HCT116 (cell line): Measurements from ENCODE around the gene AIFM2. TPM values are rescaled to one million over a fixed set of nuclear protein-coding genes. Genes with fewer than 3 reads are reported as not detected.
A peak's percentile ranks its signal among the peaks of the same experiment; 100 is the strongest.

Source experiments
- ATAC-seq: fragments of 200-7000 bp; cut with Tn5 transposase; 2 replicates; pipeline ENCODE4 v1.9.1; 2020; ENCODE audit warnings: mild to moderate bottlenecking, moderate library complexity
- BruUV-seq: library from RNA; stranded (reverse); fragments of 400-500 nt; replicated peaks from 2 replicates; lab custom pipeline; 2021; lab: Mats Ljungman, UMichigan
- CTCF ChIA-PET: fragments of 300-600 bp; sonication (Branson Sonifier 250); formaldehyde crosslinking; loops from one replicate; lab custom pipeline; 2021; ENCODE audit warnings: antibody characterized with exemption; lab: Charles Lee
- POLR2A ChIA-PET: fragments of 300-600, 350-600 bp; sonication (Branson Sonifier 250); formaldehyde crosslinking; loops from one replicate; lab custom pipeline; 2021; ENCODE audit warnings: antibody characterized with exemption; lab: Charles Lee
- RAD21 ChIA-PET, 2 experiments: fragments of 300-600 bp; sonication (Branson Sonifier 250); formaldehyde crosslinking; loops; one replicate each; lab custom pipeline; 2023; ENCODE audit warnings: low total read pairs in 2 of 2; ENCODE audit not compliant: uncharacterized antibody in 2 of 2, unreplicated experiment in 2 of 2, low non-redundant PET in 1 of 2; lab: Charles Lee
- DNase-seq: peaks from one replicate; pipeline ENCODE4 v3.0.0-alpha.2; 2010; ENCODE audit warnings: low read depth, low spot score
- H2AFZ ChIP-seq: fragments of 200-600 bp; shearing (Covaris generic), sonication (generic); 2 replicates; pipeline ENCODE4 v1.6.1; 2017; ENCODE audit warnings: low read depth, mixed run types, mixed read lengths, antibody characterized with exemption, low read length; ENCODE audit not compliant: poor library complexity, severe bottlenecking
- H3K27ac ChIP-seq: 2 replicates; pipeline ENCODE4 v1.5.1; 2012; ENCODE audit warnings: low read depth, low read length
- H3K27me3 ChIP-seq: fragments of 200-600 bp; sonication (generic); 2 replicates; pipeline ENCODE4 v1.6.1; 2016; ENCODE audit warnings: mixed run types, low read length, mixed read lengths; ENCODE audit not compliant: insufficient read depth
- H3K36me3 ChIP-seq, 2 experiments: fragments of 200-500 bp in 1 of 2; fragments of 200-600 bp in 1 of 2; sonication (Bioruptor generic) in 1 of 2; sonication (generic) in 1 of 2; 2 replicates each; pipeline versions ENCODE4 v1.5.1 to v1.6.1; 2014 to 2016; ENCODE audit warnings: low read length in 2 of 2, inconsistent platforms in 1 of 2, mixed read lengths in 1 of 2, mixed run types in 1 of 2; ENCODE audit not compliant: insufficient read depth in 2 of 2, control insufficient read depth in 1 of 2
- H3K4me1 ChIP-seq, 2 experiments: fragments of 200-600 bp in 1 of 2; sonication (generic) in 1 of 2; 2 replicates each; pipeline versions ENCODE4 v1.5.1 to v1.6.1; 2012 to 2017; ENCODE audit warnings: low read length in 2 of 2, inconsistent platforms in 1 of 2, mild to moderate bottlenecking in 1 of 2, mixed read lengths in 1 of 2, mixed run types in 1 of 2, moderate library complexity in 1 of 2; ENCODE audit not compliant: insufficient read depth in 2 of 2, control insufficient read depth in 1 of 2
- H3K4me2 ChIP-seq: fragments of 200-600 bp; sonication (generic); 2 replicates; pipeline ENCODE4 v1.6.1; 2017; ENCODE audit warnings: mixed run types, low read length, mixed read lengths
- H3K4me3 ChIP-seq, 2 experiments: fragments of 200-600 bp in 1 of 2; sonication (generic) in 1 of 2; replicated peaks in 1 of 2; 2 replicates each; pipeline ENCODE4 v1.5.1; 2011 to 2016; ENCODE audit warnings: low read length in 2 of 2, control low read depth in 1 of 2, low read depth in 1 of 2, mild to moderate bottlenecking in 1 of 2, mixed read lengths in 1 of 2, mixed run types in 1 of 2
- H3K79me2 ChIP-seq: fragments of 200-600 bp; sonication (generic); 2 replicates; pipeline ENCODE4 v1.6.1; 2017; ENCODE audit warnings: mild to moderate bottlenecking, mixed run types, low read length, moderate library complexity, mixed read lengths; ENCODE audit not compliant: insufficient read depth
- H3K9ac ChIP-seq: fragments of 200-600 bp; sonication (generic); 2 replicates; pipeline ENCODE4 v1.6.1; 2016; ENCODE audit warnings: low read length, mixed read lengths
- H3K9me2 ChIP-seq: fragments of 200-600 bp; sonication (generic), shearing (Covaris generic); 2 replicates; pipeline ENCODE4 v1.6.1; 2017; ENCODE audit warnings: mixed run types, mild to moderate bottlenecking, moderate library complexity; ENCODE audit not compliant: insufficient read depth
- H3K9me3 ChIP-seq, 2 experiments: fragments of 200-500 bp in 1 of 2; fragments of 200-600 bp in 1 of 2; sonication (Bioruptor generic) in 1 of 2; sonication (generic) in 1 of 2; 2 replicates each; pipeline ENCODE4 v1.6.1; 2014 to 2017; ENCODE audit warnings: low read length in 2 of 2, mixed read lengths in 2 of 2, inconsistent platforms in 1 of 2, low read depth in 1 of 2, mild to moderate bottlenecking in 1 of 2, mixed run types in 1 of 2, moderate library complexity in 1 of 2; ENCODE audit not compliant: control insufficient read depth in 1 of 2, insufficient read depth in 1 of 2
- H4K20me1 ChIP-seq: fragments of 200-600 bp; sonication (generic), shearing (Covaris generic); 2 replicates; pipeline ENCODE4 v1.6.1; 2017; ENCODE audit warnings: mixed run types, mild to moderate bottlenecking, moderate library complexity; ENCODE audit not compliant: insufficient read depth
- CTCF ChIP-seq, 3 experiments: fragments of 200-600 bp in 1 of 3; sonication (generic) in 1 of 3; IDR thresholded peaks in 2 of 3; conservative IDR thresholded peaks in 1 of 3; 2 replicates each; pipeline ENCODE4 v1.5.1; 2012 to 2017; ENCODE audit warnings: low read depth in 2 of 3, low read length in 2 of 3, antibody characterized with exemption in 1 of 3, borderline replicate concordance in 1 of 3, control low read depth in 1 of 3, mild to moderate bottlenecking in 1 of 3, mixed read lengths in 1 of 3, mixed run types in 1 of 3, moderate library complexity in 1 of 3; ENCODE audit not compliant: insufficient read depth in 1 of 3
- ELF1 ChIP-seq: IDR thresholded peaks from 2 replicates; pipeline ENCODE4 v1.6.1; 2012; ENCODE audit warnings: low read depth, borderline replicate concordance
- MAX ChIP-seq: IDR thresholded peaks from 2 replicates; pipeline ENCODE4 v1.6.1; 2012
- POLR2A ChIP-seq: IDR thresholded peaks from 2 replicates; pipeline ENCODE4 v1.7.0; 2011; ENCODE audit warnings: borderline replicate concordance; ENCODE audit not compliant: insufficient read depth, insufficient read length; ENCODE audit errors: extremely low read depth
- POLR2AphosphoS5 ChIP-seq: IDR thresholded peaks from 2 replicates; pipeline ENCODE4 v1.6.1; 2011; ENCODE audit warnings: mild to moderate bottlenecking, low read depth, low read length, moderate library complexity
- RAD21 ChIP-seq: IDR thresholded peaks from 2 replicates; pipeline ENCODE4 v1.6.1; 2012; ENCODE audit warnings: low read depth, mild to moderate bottlenecking
- SP1 ChIP-seq: IDR thresholded peaks from 2 replicates; pipeline ENCODE4 v1.6.1; 2012; ENCODE audit warnings: low read depth
- YY1 ChIP-seq: IDR thresholded peaks from 2 replicates; pipeline ENCODE4 v1.6.1; 2011; ENCODE audit warnings: low read length, low read depth, moderate library complexity, mild to moderate bottlenecking; ENCODE audit not compliant: insufficient replicate concordance; ENCODE audit errors: extremely low read depth
- ZNF274 ChIP-seq: fragments of 200-500 bp; sonication (Bioruptor generic); IDR thresholded peaks from 2 replicates; pipeline ENCODE4 v1.6.1; 2014; ENCODE audit warnings: mild to moderate bottlenecking, low read depth, low read length, inconsistent platforms
- intact Hi-C: fragments of 100-400 bp; cut with micrococcal nuclease; formaldehyde crosslinking; loops from 2 replicates; pipeline ENCODE4 v1.10.0; 2022
- total RNA-seq: library from RNA; stranded (reverse); gene quantifications from one replicate; pipeline ENCODE4 v1.2.1, GENCODE V29; 2021; ENCODE audit not compliant: unreplicated experiment

Gene AIFM2
- total RNA-seq, 1 experiment from 2014 or later, result 20.0 TPM

DNA sequence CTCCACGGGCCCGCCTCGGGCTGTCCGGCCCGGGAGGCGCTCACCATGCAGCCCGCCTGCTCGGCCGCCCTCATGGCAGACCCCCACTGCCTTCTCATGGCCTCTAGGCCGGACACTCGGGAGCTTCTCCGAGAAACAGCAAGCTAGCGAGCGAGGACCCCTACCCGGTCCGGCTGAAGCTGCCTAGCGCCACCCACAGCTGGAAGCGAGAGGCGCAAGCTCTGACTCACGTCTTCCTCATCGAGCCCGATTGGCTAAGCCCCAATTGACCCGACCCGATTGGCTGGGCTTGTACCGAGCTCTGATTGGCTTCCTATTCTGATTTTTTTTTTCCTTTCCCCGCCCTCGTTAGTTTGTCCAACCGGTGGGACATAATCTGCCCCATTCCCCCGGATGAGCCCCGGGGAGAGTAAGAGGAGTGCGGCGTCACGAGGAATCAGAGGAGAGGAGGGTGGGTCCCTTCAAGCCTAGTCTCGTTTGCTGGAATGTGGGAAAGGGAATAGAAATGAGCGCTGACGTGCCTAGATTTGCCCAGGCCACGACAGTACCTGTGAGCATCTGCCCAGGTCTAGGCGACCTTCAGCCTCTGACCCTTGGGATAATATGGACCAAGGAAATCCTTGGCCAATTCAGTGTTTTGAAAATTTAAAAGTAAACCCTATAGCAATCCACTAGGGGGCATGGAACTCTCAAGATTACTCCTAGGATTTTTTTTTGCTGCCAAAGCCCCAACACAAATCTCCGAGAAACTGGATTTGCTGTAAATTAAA lies 14.0 kb upstream of the AIFM2 start, which contains the start of gene TYSND1:
Gene TYSND1 (minus strand): TSS at position 212 of the 770 bp plus-strand sequence. CDS start 114 bp downstream, at position 98.
- ChIA-PET CTCF (interaction anchor here (0.7 to 3.7 kb wide), 33 partner anchors 11 to 360 kb away, joined by 3 to 33 read pairs (median 5); partner anchors contain the start of genes AIFM2 and SAR1A), POLR2A (interaction anchor here (0.8 to 1.8 kb wide), 11 partner anchors 8 to 241 kb away, joined by 3 to 18 read pairs (median 4); partner anchors contain the start of gene SAR1A), RAD21 (interaction anchor here (0.6 to 1.3 kb wide), 7 partner anchors 24 to 360 kb away, joined by 3 to 6 read pairs (median 4); partner anchors contain the start of gene SAR1A (in 1 of the 2))
- peak within 1 kb of the TSS; percentile 97 for H3K9ac ChIP-seq
- peak; percentile 89 for ATAC-seq
- TF ChIP-seq SP1 (peak; percentile 53), ZNF274 (no peak), CTCF (IDR thresholded peaks at IDR 0.05 in 2 of 3, conservative IDR thresholded peaks at IDR 0.05 in 1 of 3; ENCODE audit: borderline replicate concordance in 1 of 3, insufficient read depth in 1 of 3, low read depth in 2 of 3, low read length in 2 of 3) (peak; percentile 60 to 81 (median 61)), RAD21 (peak; percentile 71), MAX (peak; percentile 49; the same call in 1 of the 2 replicates), YY1 (peak; percentile 8), POLR2AphosphoS5 (peak; percentile 93), ELF1 (no peak; the same call in 1 of the 2 replicates), POLR2A (peak; percentile 95)
- H3K36me3 ChIP-seq, result peaks cover 10 to 15% of the 10 kb centered on the region in 2 experiments; a peak in 3 of 4 replicates
- no peak within 1 kb of the TSS for H2AFZ ChIP-seq
- peaks cover 8 to 26% of the 10 kb centered on the region in 2 experiments; a peak in 3 of 4 replicates for H3K4me1 ChIP-seq
- peak within 1 kb of the TSS; percentile 95 for H3K4me2 ChIP-seq
- no peaks in the 10 kb centered on the region for H3K9me3 ChIP-seq
- DNase-seq, result peak; percentile 98
- H3K79me2 ChIP-seq, result peaks cover 39% of the 10 kb centered on the region; the same call in 1 of the 2 replicates
- intact Hi-C loops, result loop anchor here (2.0 to 5.0 kb wide), 4 partner anchors 24 to 241 kb away; partner anchors contain the start of gene SAR1A
- H3K9me2 ChIP-seq, result no peaks in the 10 kb centered on the region
- BruUV-seq, result TSS peak; percentile 96
- no peaks in the 10 kb centered on the region for H3K27me3 ChIP-seq
- H3K4me3 ChIP-seq, result peak within 1 kb of the TSS; percentile 74 to 81
- peak within 1 kb of the TSS; percentile 86 for H3K27ac ChIP-seq
- no peaks in the 10 kb centered on the region for H4K20me1 ChIP-seq
